Activated T-cell treated with anti-CD3 and anti-CD28 coated beads for 1 hour (primary cell): ENCODE measurements around the gene AIF1.

Experiments used
- DNase-seq: peaks from one replicate; pipeline ENCODE4 v3.0.0-alpha.2; 2020; ENCODE audit warnings: low read depth

AIF1 gene

DNA sequence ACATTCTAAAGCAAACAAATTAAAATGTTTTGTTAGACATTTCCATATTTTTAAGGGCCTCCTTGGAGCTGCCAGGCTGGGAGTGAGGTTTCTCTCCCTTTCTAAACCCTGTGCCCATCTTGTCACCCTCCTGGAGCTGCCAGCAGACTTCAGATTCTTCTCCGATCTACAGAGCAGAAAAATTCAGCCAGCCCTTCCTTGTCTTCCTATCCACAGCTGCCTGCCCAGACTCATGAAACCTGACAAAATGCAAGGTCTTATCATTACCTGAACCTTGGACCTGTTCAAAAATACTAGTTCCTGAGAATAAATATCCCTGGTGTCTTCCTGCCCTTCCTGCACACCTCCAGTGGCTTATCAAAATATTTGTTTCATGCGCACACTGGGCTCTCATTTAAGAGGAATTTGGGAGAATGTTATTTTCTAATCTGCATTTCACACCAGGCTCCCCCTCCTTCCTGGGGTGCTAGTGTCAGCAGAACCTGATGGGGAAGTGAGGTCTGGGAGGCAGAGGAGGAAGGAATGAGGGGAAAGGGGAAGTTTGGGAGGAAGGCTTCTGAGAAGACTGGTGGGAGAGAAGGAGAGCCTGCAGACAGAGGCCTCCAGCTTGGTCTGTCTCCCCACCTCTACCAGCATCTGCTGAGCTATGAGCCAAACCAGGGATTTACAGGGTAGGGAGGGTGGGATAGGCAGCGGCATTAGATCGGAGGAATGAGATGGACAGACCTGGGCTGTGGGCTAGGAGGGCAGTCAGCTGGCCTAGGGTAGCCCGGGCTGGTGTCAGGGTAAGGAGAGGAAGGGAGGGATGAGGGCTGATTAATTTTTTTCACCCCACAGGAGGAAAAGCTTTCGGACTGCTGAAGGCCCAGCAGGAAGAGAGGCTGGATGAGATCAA is at the start of gene AIF1:
Gene AIF1, plus strand, starts transcription at position 551 of the 895 bp plus-strand sequence. Its CDS starts 96 bp downstream, at position 647.
- no peak for DNase-seq

GRCh38 chr6:31567531-31568370 is 47.3 kb upstream of the AIF1 start:
- no peak for DNase-seq

- DNase-seq: peak; percentile 32
Observed at GRCh38 chr6:31568537-31568961, 46.5 kb upstream of the AIF1 start.

GRCh38 chr6:31569861-31570536 is 45.0 kb upstream of the AIF1 start:
- DNase-seq: no peak

- DNase-seq: peak; percentile 64
Observed at GRCh38 chr6:31572041-31572911, 42.8 kb upstream of the AIF1 start, which contains the start of gene LTA. Gene LTA, plus strand, starts transcription at chr6:31572289. Its CDS starts 454 bp downstream, at chr6:31572743.

DNA sequence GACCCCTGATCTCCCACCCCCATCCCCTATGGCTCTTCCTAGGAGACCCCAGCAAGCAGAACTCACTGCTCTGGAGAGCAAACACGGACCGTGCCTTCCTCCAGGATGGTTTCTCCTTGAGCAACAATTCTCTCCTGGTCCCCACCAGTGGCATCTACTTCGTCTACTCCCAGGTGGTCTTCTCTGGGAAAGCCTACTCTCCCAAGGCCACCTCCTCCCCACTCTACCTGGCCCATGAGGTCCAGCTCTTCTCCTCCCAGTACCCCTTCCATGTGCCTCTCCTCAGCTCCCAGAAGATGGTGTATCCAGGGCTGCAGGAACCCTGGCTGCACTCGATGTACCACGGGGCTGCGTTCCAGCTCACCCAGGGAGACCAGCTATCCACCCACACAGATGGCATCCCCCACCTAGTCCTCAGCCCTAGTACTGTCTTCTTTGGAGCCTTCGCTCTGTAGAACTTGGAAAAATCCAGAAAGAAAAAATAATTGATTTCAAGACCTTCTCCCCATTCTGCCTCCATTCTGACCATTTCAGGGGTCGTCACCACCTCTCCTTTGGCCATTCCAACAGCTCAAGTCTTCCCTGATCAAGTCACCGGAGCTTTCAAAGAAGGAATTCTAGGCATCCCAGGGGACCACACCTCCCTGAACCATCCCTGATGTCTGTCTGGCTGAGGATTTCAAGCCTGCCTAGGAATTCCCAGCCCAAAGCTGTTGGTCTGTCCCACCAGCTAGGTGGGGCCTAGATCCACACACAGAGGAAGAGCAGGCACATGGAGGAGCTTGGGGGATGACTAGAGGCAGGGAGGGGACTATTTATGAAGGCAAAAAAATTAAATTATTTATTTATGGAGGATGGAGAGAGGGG is 41.6 kb upstream of the AIF1 start:
- no peak for DNase-seq

GRCh38 chr6:31574106-31575061 is 40.6 kb upstream of the AIF1 start:
- no peak for DNase-seq

DNA sequence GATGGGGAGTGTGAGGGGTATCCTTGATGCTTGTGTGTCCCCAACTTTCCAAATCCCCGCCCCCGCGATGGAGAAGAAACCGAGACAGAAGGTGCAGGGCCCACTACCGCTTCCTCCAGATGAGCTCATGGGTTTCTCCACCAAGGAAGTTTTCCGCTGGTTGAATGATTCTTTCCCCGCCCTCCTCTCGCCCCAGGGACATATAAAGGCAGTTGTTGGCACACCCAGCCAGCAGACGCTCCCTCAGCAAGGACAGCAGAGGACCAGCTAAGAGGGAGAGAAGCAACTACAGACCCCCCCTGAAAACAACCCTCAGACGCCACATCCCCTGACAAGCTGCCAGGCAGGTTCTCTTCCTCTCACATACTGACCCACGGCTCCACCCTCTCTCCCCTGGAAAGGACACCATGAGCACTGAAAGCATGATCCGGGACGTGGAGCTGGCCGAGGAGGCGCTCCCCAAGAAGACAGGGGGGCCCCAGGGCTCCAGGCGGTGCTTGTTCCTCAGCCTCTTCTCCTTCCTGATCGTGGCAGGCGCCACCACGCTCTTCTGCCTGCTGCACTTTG is 39.6 kb upstream of the AIF1 start, which contains the start of gene TNF:
Gene TNF, plus strand, starts transcription at position 231 of the 567 bp plus-strand sequence. Its CDS starts 177 bp downstream, at position 408.
- peak; percentile 76 for DNase-seq

DNA sequence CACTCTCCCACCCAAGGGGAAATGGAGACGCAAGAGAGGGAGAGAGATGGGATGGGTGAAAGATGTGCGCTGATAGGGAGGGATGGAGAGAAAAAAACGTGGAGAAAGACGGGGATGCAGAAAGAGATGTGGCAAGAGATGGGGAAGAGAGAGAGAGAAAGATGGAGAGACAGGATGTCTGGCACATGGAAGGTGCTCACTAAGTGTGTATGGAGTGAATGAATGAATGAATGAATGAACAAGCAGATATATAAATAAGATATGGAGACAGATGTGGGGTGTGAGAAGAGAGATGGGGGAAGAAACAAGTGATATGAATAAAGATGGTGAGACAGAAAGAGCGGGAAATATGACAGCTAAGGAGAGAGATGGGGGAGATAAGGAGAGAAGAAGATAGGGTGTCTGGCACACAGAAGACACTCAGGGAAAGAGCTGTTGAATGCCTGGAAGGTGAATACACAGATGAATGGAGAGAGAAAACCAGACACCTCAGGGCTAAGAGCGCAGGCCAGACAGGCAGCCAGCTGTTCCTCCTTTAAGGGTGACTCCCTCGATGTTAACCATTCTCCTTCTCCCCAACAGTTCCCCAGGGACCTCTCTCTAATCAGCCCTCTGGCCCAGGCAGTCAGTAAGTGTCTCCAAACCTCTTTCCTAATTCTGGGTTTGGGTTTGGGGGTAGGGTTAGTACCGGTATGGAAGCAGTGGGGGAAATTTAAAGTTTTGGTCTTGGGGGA is 38.9 kb upstream of the AIF1 start:
- DNase-seq: no peak

DNA sequence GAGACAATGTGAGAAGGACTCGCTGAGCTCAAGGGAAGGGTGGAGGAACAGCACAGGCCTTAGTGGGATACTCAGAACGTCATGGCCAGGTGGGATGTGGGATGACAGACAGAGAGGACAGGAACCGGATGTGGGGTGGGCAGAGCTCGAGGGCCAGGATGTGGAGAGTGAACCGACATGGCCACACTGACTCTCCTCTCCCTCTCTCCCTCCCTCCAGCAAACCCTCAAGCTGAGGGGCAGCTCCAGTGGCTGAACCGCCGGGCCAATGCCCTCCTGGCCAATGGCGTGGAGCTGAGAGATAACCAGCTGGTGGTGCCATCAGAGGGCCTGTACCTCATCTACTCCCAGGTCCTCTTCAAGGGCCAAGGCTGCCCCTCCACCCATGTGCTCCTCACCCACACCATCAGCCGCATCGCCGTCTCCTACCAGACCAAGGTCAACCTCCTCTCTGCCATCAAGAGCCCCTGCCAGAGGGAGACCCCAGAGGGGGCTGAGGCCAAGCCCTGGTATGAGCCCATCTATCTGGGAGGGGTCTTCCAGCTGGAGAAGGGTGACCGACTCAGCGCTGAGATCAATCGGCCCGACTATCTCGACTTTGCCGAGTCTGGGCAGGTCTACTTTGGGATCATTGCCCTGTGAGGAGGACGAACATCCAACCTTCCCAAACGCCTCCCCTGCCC is 38.0 kb upstream of the AIF1 start:
- peak; percentile 35 for DNase-seq

DNA sequence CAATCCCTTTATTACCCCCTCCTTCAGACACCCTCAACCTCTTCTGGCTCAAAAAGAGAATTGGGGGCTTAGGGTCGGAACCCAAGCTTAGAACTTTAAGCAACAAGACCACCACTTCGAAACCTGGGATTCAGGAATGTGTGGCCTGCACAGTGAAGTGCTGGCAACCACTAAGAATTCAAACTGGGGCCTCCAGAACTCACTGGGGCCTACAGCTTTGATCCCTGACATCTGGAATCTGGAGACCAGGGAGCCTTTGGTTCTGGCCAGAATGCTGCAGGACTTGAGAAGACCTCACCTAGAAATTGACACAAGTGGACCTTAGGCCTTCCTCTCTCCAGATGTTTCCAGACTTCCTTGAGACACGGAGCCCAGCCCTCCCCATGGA is 37.5 kb upstream of the AIF1 start:
- DNase-seq: no peak

- peak; percentile 41 for DNase-seq
Observed at GRCh38 chr6:31578184-31579118, 36.6 kb upstream of the AIF1 start.

- DNase-seq: peak; percentile 27
Observed at GRCh38 chr6:31579119-31579505, 35.9 kb upstream of the AIF1 start.

GRCh38 chr6:31579546-31580437 is 35.2 kb upstream of the AIF1 start:
- peak; percentile 26 for DNase-seq

DNA sequence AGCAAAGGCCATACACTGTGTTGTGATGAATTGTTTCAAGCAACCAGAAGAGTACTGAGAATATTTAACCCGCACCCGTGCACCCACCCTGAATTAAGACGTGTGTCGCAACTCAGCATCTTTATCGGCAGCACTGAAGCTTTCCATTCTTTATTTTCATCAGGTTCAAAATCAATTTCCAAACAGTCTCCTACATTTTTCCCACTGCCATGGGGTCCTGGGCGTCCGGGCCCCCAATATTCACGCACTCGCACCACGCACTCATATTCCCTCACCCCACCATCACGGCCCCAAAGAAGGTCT is 34.6 kb upstream of the AIF1 start:
- no peak for DNase-seq
